B cell (primary cell): ENCODE measurements around the gene CFAP54.

Experiments used
- CTCF ChIP-seq: fragments of 200-600 bp; IDR thresholded peaks from one replicate; pipeline ENCODE4 v1.8.0; 2022; ENCODE audit warnings: antibody characterized with exemption, mild to moderate bottlenecking
- EZH2 ChIP-seq: IDR thresholded peaks from 2 replicates; pipeline ENCODE4 v1.6.1; 2012; ENCODE audit warnings: borderline replicate concordance, low read depth, mild to moderate bottlenecking, moderate library complexity, low read length; ENCODE audit not compliant: insufficient read depth, poor library complexity, severe bottlenecking

DNA sequence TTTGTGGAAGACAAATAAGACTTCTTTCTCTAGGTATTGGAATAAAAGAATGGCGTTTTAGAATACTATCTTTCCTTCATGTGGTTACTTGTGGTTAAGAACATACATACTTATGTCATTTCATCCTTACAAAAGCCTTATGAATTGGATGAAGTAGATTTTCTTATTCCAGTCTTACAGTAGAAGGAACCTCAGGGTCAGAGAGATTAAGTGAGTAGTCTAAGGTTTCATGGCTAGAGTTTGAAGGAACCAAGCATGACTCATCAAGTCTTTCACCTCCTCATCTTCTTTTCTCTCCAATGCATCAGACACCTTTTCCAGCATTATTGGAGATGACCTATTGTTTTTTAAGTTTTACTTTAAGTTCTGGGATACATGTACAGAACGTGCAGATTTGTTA, 324.8 kb downstream of the CFAP54 start:
- TF ChIP-seq CTCF (no peak), EZH2 (no peak)
